ENCODE measurements around the gene CNDP1. TPM values are rescaled to one million over a fixed set of nuclear protein-coding genes. Genes with fewer than 3 reads are reported as not detected.

Gene CNDP1
- total RNA-seq, 1 experiment from 2014 or later = not detected

GRCh38 chr18:74489676-74490075, 44.6 kb upstream of the CNDP1 start:
- peaks cover 11% of the 10 kb centered on the region for H3K27me3 Mint-ChIP-seq (ENCODE audit: insufficient read depth, unreplicated experiment)
- TF ChIP-seq CTCF (IDR thresholded peaks at IDR 0.05; ENCODE audit: unreplicated experiment) = no peak
- no TSS peak for BruUV-seq (replicated peaks)
- intact Hi-C loops (cut with micrococcal nuclease) = no loop called here
- H3K9me3 Mint-ChIP-seq (ENCODE audit: unreplicated experiment) = no peaks in the 10 kb centered on the region
- no peak for DNase-seq (ENCODE audit: unreplicated experiment)
- ChIA-PET POLR2A (no interaction called here), CTCF (interaction anchor here (0.6 to 9.4 kb wide), 5 partner anchors 62 to 1700 kb away, joined by 4 to 234 read pairs (median 5); no protein-coding TSS in a partner anchor)
- no peak overlapping the region for H3K4me3 Mint-ChIP-seq (ENCODE audit: unreplicated experiment)
- H3K4me1 Mint-ChIP-seq (ENCODE audit: insufficient read depth, unreplicated experiment) = no peaks in the 10 kb centered on the region
- no peaks in the 10 kb centered on the region for H3K36me3 Mint-ChIP-seq (ENCODE audit: insufficient read depth, unreplicated experiment)
- no peak overlapping the region for H3K27ac Mint-ChIP-seq (ENCODE audit: low read depth, unreplicated experiment)

GRCh38 chr18:74492259-74492658, 42.0 kb upstream of the CNDP1 start:
- Mint-ChIP-seq H3K27me3 (ENCODE audit: insufficient read depth, unreplicated experiment) (peaks cover 11% of the 10 kb centered on the region), H3K4me1 (ENCODE audit: insufficient read depth, unreplicated experiment) (peaks cover 5% of the 10 kb centered on the region), H3K27ac (ENCODE audit: low read depth, unreplicated experiment) (no peak overlapping the region), H3K4me3 (ENCODE audit: unreplicated experiment) (no peak overlapping the region), H3K9me3 (ENCODE audit: unreplicated experiment) (no peaks in the 10 kb centered on the region), H3K36me3 (ENCODE audit: insufficient read depth, unreplicated experiment) (no peaks in the 10 kb centered on the region)
- no peak for DNase-seq (ENCODE audit: unreplicated experiment)
- no peak for TF ChIP-seq CTCF (IDR thresholded peaks at IDR 0.05; ENCODE audit: unreplicated experiment)
- ChIA-PET POLR2A (no interaction called here), CTCF (interaction anchor here (0.6 to 9.4 kb wide), 9 partner anchors 59 to 368 kb away, joined by 3 to 234 read pairs (median 7); no protein-coding TSS in a partner anchor)
- no TSS peak for BruUV-seq (replicated peaks)
- intact Hi-C loops (cut with micrococcal nuclease) = no loop called here

GRCh38 chr18:74493689-74494088, 40.6 kb upstream of the CNDP1 start:
- peak; percentile 52 for TF ChIP-seq CTCF (IDR thresholded peaks at IDR 0.05; ENCODE audit: unreplicated experiment)
- Mint-ChIP-seq H3K4me3 (ENCODE audit: unreplicated experiment) (no peak overlapping the region), H3K27ac (ENCODE audit: low read depth, unreplicated experiment) (no peak overlapping the region), H3K9me3 (ENCODE audit: unreplicated experiment) (no peaks in the 10 kb centered on the region), H3K27me3 (ENCODE audit: insufficient read depth, unreplicated experiment) (peaks cover 9% of the 10 kb centered on the region), H3K4me1 (ENCODE audit: insufficient read depth, unreplicated experiment) (peaks cover 10% of the 10 kb centered on the region), H3K36me3 (ENCODE audit: insufficient read depth, unreplicated experiment) (no peaks in the 10 kb centered on the region)
- DNase-seq (ENCODE audit: unreplicated experiment) = peak; percentile 58
- POLR2A ChIA-PET = interaction anchor here (0.6 to 1.6 kb wide), 3 partner anchors 12 to 140 kb away, joined by 3 to 15 read pairs (median 4); no protein-coding TSS in a partner anchor
- no TSS peak for BruUV-seq (replicated peaks)
- intact Hi-C loops (cut with micrococcal nuclease) = loop anchor here (1.0 kb wide), 2 partner anchors 140 to 297 kb away; no protein-coding TSS in a partner anchor
- CTCF ChIA-PET = interaction anchor here (0.6 to 9.4 kb wide), 35 partner anchors 9 to 1741 kb away, joined by 3 to 234 read pairs (median 5); no protein-coding TSS in a partner anchor

- Mint-ChIP-seq H3K27ac (ENCODE audit: low read depth, unreplicated experiment) (no peak overlapping the region), H3K9me3 (ENCODE audit: unreplicated experiment) (no peaks in the 10 kb centered on the region), H3K36me3 (ENCODE audit: insufficient read depth, unreplicated experiment) (peaks cover under 1% of the 10 kb centered on the region), H3K27me3 (ENCODE audit: insufficient read depth, unreplicated experiment) (peaks cover 1% of the 10 kb centered on the region), H3K4me3 (ENCODE audit: unreplicated experiment) (no peak overlapping the region), H3K4me1 (ENCODE audit: insufficient read depth, unreplicated experiment) (peaks cover 17% of the 10 kb centered on the region)
- ChIA-PET POLR2A (interaction anchor here (0.6 to 3.2 kb wide), 5 partner anchors 49 to 261 kb away, joined by 3 to 37 read pairs (median 7); no protein-coding TSS in a partner anchor), CTCF (interaction anchor here (0.7 to 9.4 kb wide), 7 partner anchors 50 to 335 kb away, joined by 3 to 234 read pairs (median 4); no protein-coding TSS in a partner anchor)
- DNase-seq (ENCODE audit: unreplicated experiment) = no peak
- TF ChIP-seq CTCF (IDR thresholded peaks at IDR 0.05; ENCODE audit: unreplicated experiment) = no peak
- intact Hi-C loops (cut with micrococcal nuclease) = no loop called here
- BruUV-seq (replicated peaks) = no TSS peak
Observed at GRCh38 chr18:74494514-74494913, 39.8 kb upstream of the CNDP1 start.

Measured in MCF 10A (cell line).